Measurements from ENCODE around the gene HSCB.

GRCh38 chr22:28711820-28712777 lies 29.7 kb upstream of the HSCB start:
- TF ChIP-seq CTCF (IDR thresholded peaks at IDR 0.05; ENCODE audit: low read depth, low read length, missing input control) (no peak), GABPA (IDR thresholded peaks at IDR 0.05 in 1 of 2, conservative IDR thresholded peaks at IDR 0.05 in 1 of 2) (no peak)
- TF ChIP-seq, protein P1, sequence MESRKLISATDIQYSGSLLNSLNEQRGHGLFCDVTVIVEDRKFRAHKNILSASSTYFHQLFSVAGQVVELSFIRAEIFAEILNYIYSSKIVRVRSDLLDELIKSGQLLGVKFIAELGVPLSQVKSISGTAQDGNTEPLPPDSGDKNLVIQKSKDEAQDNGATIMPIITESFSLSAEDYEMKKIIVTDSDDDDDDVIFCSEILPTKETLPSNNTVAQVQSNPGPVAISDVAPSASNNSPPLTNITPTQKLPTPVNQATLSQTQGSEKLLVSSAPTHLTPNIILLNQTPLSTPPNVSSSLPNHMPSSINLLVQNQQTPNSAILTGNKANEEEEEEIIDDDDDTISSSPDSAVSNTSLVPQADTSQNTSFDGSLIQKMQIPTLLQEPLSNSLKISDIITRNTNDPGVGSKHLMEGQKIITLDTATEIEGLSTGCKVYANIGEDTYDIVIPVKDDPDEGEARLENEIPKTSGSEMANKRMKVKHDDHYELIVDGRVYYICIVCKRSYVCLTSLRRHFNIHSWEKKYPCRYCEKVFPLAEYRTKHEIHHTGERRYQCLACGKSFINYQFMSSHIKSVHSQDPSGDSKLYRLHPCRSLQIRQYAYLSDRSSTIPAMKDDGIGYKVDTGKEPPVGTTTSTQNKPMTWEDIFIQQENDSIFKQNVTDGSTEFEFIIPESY (IDR thresholded peaks at IDR 0.05) = no peak
